ENCODE measurements around the gene SLC27A2.

GRCh38 chr15:50186090-50186489 is 4.1 kb downstream of the SLC27A2 start:
- TF ChIP-seq CTCF (conservative IDR thresholded peaks at IDR 0.05; ENCODE audit: low read depth, low read length) = no peak
- no peak for TF ChIP-seq EZH2phosphoT487 (IDR thresholded peaks at IDR 0.05; ENCODE audit: borderline replicate concordance, low read length)

Measured in PC-3 (cell line).